Measurements from ENCODE around the gene PTPRG.

PTPRG gene

DNA sequence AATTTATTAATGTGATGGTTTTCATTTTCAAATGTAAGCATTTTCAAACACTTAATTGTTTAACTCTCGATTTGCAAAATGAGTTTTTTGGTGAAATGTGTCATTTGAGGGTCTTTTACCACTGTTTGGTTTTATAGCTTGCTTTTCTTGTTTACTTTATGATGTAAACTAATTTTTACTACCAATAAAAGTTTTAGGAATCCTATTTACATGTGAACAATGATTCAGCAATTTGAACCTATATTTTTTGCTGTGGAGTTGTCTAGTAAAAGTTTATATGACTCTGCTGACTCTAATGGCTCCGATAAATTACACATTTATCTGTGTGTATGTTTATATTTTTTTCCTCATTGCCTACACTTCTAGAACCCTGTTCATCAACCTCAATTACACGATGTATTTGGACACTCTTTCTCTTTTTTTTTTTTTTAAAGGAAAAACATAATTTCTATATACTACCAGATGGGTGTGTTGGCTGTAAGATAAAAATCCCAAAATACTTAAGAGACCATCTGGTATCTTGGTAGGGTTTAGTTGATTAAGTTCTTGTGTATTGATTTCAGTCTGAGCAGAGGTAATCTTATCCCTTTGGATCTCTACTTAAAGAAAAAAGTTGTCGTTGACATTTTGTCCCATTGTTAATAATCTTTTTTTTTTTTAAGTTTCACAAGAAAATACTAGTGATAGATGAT lies 89.5 kb downstream of the PTPRG start:
- TF ChIP-seq CTCF (IDR thresholded peaks at IDR 0.05; ENCODE audit: insufficient read depth, low read depth, low read length, missing control alignments) = no peak
- no peak overlapping the region for H3K4me3 ChIP-seq (ENCODE audit: low read depth, low read length)
- no peak for DNase-seq (ENCODE audit: low read depth)

GRCh38 chr3:61657689-61658088 lies 96.3 kb downstream of the PTPRG start:
- TF ChIP-seq CTCF (IDR thresholded peaks at IDR 0.05; ENCODE audit: insufficient read depth, low read depth, low read length, missing control alignments) = no peak
- no peak overlapping the region for H3K4me3 ChIP-seq (ENCODE audit: low read depth, low read length)
- DNase-seq (ENCODE audit: low read depth) = no peak

GRCh38 chr3:61662861-61663260 lies 101.5 kb downstream of the PTPRG start:
- no peak for DNase-seq (ENCODE audit: low read depth)
- TF ChIP-seq CTCF (IDR thresholded peaks at IDR 0.05; ENCODE audit: insufficient read depth, low read depth, low read length, missing control alignments) = no peak
- no peak overlapping the region for H3K4me3 ChIP-seq (ENCODE audit: low read depth, low read length)

GRCh38 chr3:61663356-61664104 lies 102.2 kb downstream of the PTPRG start:
- no peak for TF ChIP-seq CTCF (IDR thresholded peaks at IDR 0.05; ENCODE audit: insufficient read depth, low read depth, low read length, missing control alignments)

GRCh38 chr3:61664105-61664482 lies 102.7 kb downstream of the PTPRG start:
- no peak for DNase-seq (ENCODE audit: low read depth)
- no peak overlapping the region for H3K4me3 ChIP-seq (ENCODE audit: low read depth, low read length)
- no peak for TF ChIP-seq CTCF (IDR thresholded peaks at IDR 0.05; ENCODE audit: insufficient read depth, low read depth, low read length, missing control alignments)

More at GRCh38 chr3:61663356-61664104, 102.2 kb downstream of the PTPRG start:
- no peak overlapping the region for H3K4me3 ChIP-seq (ENCODE audit: low read depth, low read length)
- no peak for DNase-seq (ENCODE audit: low read depth)

DNA sequence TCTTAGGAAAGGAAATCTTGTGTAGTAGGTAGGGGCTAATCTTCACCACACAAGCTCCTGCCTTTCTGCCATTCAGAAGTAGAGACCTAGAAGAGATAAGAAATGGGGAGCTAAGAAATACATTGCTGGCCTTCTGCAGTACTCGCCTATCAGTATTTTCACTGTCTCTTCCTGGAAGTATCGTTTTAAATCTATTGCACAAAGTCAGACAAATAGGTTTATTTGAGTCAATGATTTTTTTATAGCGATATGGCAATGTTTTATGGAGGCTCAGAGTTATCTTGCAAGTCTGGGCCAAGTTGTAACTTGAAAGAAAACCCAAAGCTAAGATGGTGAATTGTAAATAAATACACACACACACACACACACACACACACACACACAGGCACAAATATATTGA lies 103.8 kb downstream of the PTPRG start:
- DNase-seq (ENCODE audit: low read depth) = no peak
- no peak for TF ChIP-seq CTCF (IDR thresholded peaks at IDR 0.05; ENCODE audit: insufficient read depth, low read depth, low read length, missing control alignments)
- H3K4me3 ChIP-seq (ENCODE audit: low read depth, low read length) = no peak overlapping the region

Data from GM12865 (cell line).